DMS153 treated with DMSO at 0.1 percent for 48 hours (cell line): ENCODE results near the gene GRHPR.

Experiments
- DNase-seq: peaks from one replicate; lab custom pipeline; 2025; ENCODE audit not compliant: unreplicated experiment; lab: John Stamatoyannopoulos, UW

The GRHPR gene

GRCh38 chr9:37398464-37399025 is 24.0 kb upstream of the GRHPR start:
- no peak for DNase-seq

- DNase-seq: no peak
Observed at GRCh38 chr9:37399336-37399735, 23.2 kb upstream of the GRHPR start.

- DNase-seq: no peak
Observed at GRCh38 chr9:37404590-37404989, 17.9 kb upstream of the GRHPR start.

GRCh38 chr9:37405350-37405749 is 17.1 kb upstream of the GRHPR start:
- DNase-seq: no peak

GRCh38 chr9:37405764-37406380 is 16.6 kb upstream of the GRHPR start:
- DNase-seq: no peak

GRCh38 chr9:37406603-37407401 is 15.7 kb upstream of the GRHPR start:
- DNase-seq: no peak

- no peak for DNase-seq
Observed at GRCh38 chr9:37407468-37407867, 15.0 kb upstream of the GRHPR start.

- no peak for DNase-seq
Observed at GRCh38 chr9:37408933-37409710, 13.4 kb upstream of the GRHPR start.

GRCh38 chr9:37410354-37410861 is 12.1 kb upstream of the GRHPR start:
- no peak for DNase-seq

GRCh38 chr9:37410969-37411785 is 11.3 kb upstream of the GRHPR start:
- no peak for DNase-seq

GRCh38 chr9:37412431-37413151 is 9.9 kb upstream of the GRHPR start:
- DNase-seq: no peak

- no peak for DNase-seq
Observed at GRCh38 chr9:37413311-37413710, 9.2 kb upstream of the GRHPR start.

- DNase-seq: no peak
Observed at GRCh38 chr9:37414503-37414943, 8.0 kb upstream of the GRHPR start.

- peak; percentile 15 for DNase-seq
Observed at GRCh38 chr9:37415011-37415719, 7.3 kb upstream of the GRHPR start.

- DNase-seq: no peak
Observed at GRCh38 chr9:37417252-37417803, 5.2 kb upstream of the GRHPR start.

- DNase-seq: no peak
Observed at GRCh38 chr9:37417857-37418618, 4.5 kb upstream of the GRHPR start.

- DNase-seq: no peak
Observed at GRCh38 chr9:37419204-37419603, 3.3 kb upstream of the GRHPR start.
